CD4-positive, alpha-beta T cell treated with Interferon gamma for 1 hour (primary cell): ENCODE measurements around the gene ATP6V0B.

Experiments used
- DNase-seq: peaks from one replicate; pipeline ENCODE4 v3.0.0-alpha.2; 2020

Gene ATP6V0B

GRCh38 chr1:43974443-43975248 is at the start of gene ATP6V0B:
ATP6V0B (plus strand) TSS chr1:43974960; CDS start chr1:43975041, 81 bp downstream.
- DNase-seq = peak; percentile 90

- DNase-seq = no peak
Observed at GRCh38 chr1:43925846-43926245, 48.9 kb upstream of the ATP6V0B start.

GRCh38 chr1:43930168-43930948 is 44.4 kb upstream of the ATP6V0B start:
- DNase-seq = no peak

GRCh38 chr1:43930949-43931275 is 43.8 kb upstream of the ATP6V0B start:
- DNase-seq = no peak

GRCh38 chr1:43931711-43932660 is 42.8 kb upstream of the ATP6V0B start:
- no peak for DNase-seq

GRCh38 chr1:43932786-43933385 is 41.9 kb upstream of the ATP6V0B start:
- no peak for DNase-seq

- no peak for DNase-seq
Observed at GRCh38 chr1:43933386-43934100, 41.2 kb upstream of the ATP6V0B start, which contains the start of gene ARTN. ARTN (plus strand) TSS chr1:43933801; CDS start chr1:43935657, 1,856 bp downstream.

GRCh38 chr1:43934101-43934985 is 40.4 kb upstream of the ATP6V0B start:
- peak; percentile 51 for DNase-seq

GRCh38 chr1:43934986-43935324 is 39.8 kb upstream of the ATP6V0B start:
- no peak for DNase-seq

GRCh38 chr1:43935711-43936427 is 38.9 kb upstream of the ATP6V0B start:
- DNase-seq = no peak

- DNase-seq = peak; percentile 17
Observed at GRCh38 chr1:43936431-43937151, 38.2 kb upstream of the ATP6V0B start.

- DNase-seq = no peak
Observed at GRCh38 chr1:43937179-43937865, 37.4 kb upstream of the ATP6V0B start.

GRCh38 chr1:43938383-43938782 is 36.4 kb upstream of the ATP6V0B start:
- no peak for DNase-seq

GRCh38 chr1:43938892-43939587 is 35.7 kb upstream of the ATP6V0B start:
- DNase-seq = no peak

- no peak for DNase-seq
Observed at GRCh38 chr1:43942411-43942810, 32.3 kb upstream of the ATP6V0B start.

- DNase-seq = no peak
Observed at GRCh38 chr1:43944860-43945259, 29.9 kb upstream of the ATP6V0B start.

- no peak for DNase-seq
Observed at GRCh38 chr1:43945674-43946235, 29.0 kb upstream of the ATP6V0B start.
